Heart left ventricle (tissue), 13 donors: ENCODE measurements around the gene CSTB.

Source experiments
- POLR2A ChIP-seq, 2 donors: fragments of 450-650 bp; IDR thresholded peaks; one replicate each; pipeline ENCODE4 v1.6.1; 2017; ENCODE audit warnings: antibody characterized with exemption in 2 of 2, mild to moderate bottlenecking in 2 of 2, moderate library complexity in 2 of 2
- TF ChIP-seq, protein P1 (sequence below), 12 donors: fragments of 200-600 bp; sonication (generic) in 4 of 12; IDR thresholded peaks; one replicate each; pipeline versions ENCODE4 v1.5.0 to v1.8.0; 2018 to 2022; ENCODE audit warnings: antibody characterized with exemption in 12 of 12, mild to moderate bottlenecking in 5 of 12
- donor health status: ischemic (EF 13 %, LVEDD 7.1; RV severe dilation, severe dysfunction).
- donor health status: DM: no; HTN: yes; CAD: no.
- donor health status: DM: no; HTN: no; CAD: no.
- donor health status: ischemic (EF 25% LVEDD 6.9; RV normal size, moderate dysfunction).
- donor health status: ischemic (EF 25% LVEDD 5.7; RV mildly dilated, moderate dysfunction).
- donor health status: ischemic (EF 35%, LVEDD 5.7; RV mildly dilated, moderate dysfunction).
- donor health status: nonischemic (EF 11% LVEDD 7.7; RV severe dilation, severe dysfunction).
- donor health status: DM: yes; HTN: yes; CAD: no.
- donor health status: PGD.
- donor health status: ischemic (EF 29% LVEDD 5.4; RV normal size, mild dysfunction).
- donor health status: nonischemic (EF 23%, LVEDD 6.1; RV moderate dilation, normal function).

DNA sequence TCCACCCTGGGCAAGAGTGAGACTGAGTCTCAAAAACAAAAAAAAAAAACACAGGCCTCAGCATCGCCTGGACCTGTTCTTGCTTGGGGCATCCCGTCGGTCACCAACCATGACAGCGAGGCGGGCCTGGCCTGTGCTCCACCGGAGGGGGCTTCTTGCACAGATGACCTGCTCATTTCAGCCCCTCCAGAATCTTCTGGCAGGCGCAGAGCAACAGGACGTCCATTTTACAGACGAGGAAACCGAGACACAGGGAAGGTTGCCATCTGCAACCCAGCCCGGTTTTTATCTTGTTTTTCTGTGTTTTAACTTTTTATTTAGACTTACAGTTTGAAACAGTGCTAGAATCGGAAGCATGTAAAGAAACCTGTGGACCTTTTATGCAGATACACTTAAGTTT, 918 bp downstream of the CSTB start:
- TF ChIP-seq, protein P1, sequence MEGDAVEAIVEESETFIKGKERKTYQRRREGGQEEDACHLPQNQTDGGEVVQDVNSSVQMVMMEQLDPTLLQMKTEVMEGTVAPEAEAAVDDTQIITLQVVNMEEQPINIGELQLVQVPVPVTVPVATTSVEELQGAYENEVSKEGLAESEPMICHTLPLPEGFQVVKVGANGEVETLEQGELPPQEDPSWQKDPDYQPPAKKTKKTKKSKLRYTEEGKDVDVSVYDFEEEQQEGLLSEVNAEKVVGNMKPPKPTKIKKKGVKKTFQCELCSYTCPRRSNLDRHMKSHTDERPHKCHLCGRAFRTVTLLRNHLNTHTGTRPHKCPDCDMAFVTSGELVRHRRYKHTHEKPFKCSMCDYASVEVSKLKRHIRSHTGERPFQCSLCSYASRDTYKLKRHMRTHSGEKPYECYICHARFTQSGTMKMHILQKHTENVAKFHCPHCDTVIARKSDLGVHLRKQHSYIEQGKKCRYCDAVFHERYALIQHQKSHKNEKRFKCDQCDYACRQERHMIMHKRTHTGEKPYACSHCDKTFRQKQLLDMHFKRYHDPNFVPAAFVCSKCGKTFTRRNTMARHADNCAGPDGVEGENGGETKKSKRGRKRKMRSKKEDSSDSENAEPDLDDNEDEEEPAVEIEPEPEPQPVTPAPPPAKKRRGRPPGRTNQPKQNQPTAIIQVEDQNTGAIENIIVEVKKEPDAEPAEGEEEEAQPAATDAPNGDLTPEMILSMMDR (IDR thresholded peaks at IDR 0.05), result no peak
- no peak for TF ChIP-seq POLR2A (IDR thresholded peaks at IDR 0.05)
